Right cardiac atrium (tissue), 5 donors: ENCODE results near the gene ACTG2. TPM values are rescaled to one million over a fixed set of nuclear protein-coding genes. Genes with fewer than 3 reads are reported as not detected.
"Not testable (repeated sequence)": the region's sequence is repeated elsewhere in the genome, so short reads cannot be mapped to it uniquely, and the experiment has no call there.

ENCODE experiments used
- ATAC-seq, 2 donors: fragments of 200-7000 bp; cut with Tn5 transposase; one replicate each; pipeline versions ENCODE4 v1.8.0 to v1.9.1; 2020; ENCODE audit warnings: moderate library complexity in 2 of 2, mild to moderate bottlenecking in 1 of 2
- DNase-seq, 3 donors: peaks; one replicate each; pipeline ENCODE4 v3.0.0-alpha.2; 2020
- H3K27ac ChIP-seq: one replicate; pipeline ENCODE4 v1.5.1; 2013; ENCODE audit warnings: mild to moderate bottlenecking, low read length, control low read depth, moderate library complexity
- H3K27me3 ChIP-seq: one replicate; pipeline ENCODE4 v1.6.1; 2013; ENCODE audit not compliant: control insufficient read depth, insufficient read depth
- H3K4me1 ChIP-seq: one replicate; pipeline ENCODE4 v1.6.1; 2013; ENCODE audit warnings: low read length; ENCODE audit not compliant: control insufficient read depth, insufficient read depth
- H3K4me3 ChIP-seq: one replicate; pipeline ENCODE4 v1.5.1; 2013; ENCODE audit warnings: low read length, control low read depth
- H3K9me3 ChIP-seq: one replicate; pipeline ENCODE4 v1.6.1; 2013; ENCODE audit warnings: low read length; ENCODE audit not compliant: control insufficient read depth
- WGBS: extraction: QIAGEN DNeasy Blood & Tissue Kit; methylation state at CpG from one replicate; pipeline ENCODE4 v1.1.7; 2013; 5-methylcytosine and 5-hydroxymethylcytosine counted together
- intact Hi-C, 4 donors: fragments of 100-400 bp; cut with DNase I; formaldehyde crosslinking; loops; one replicate each; pipeline versions ENCODE4 v1.11.0 to v1.14.0; 2022 to 2023
- polyA plus RNA-seq: library from polyadenylated mRNA; stranded (reverse); fragments of 200-250 nt; gene quantifications from one replicate; pipeline ENCODE4 v1.2.3, GENCODE V29; 2013
- total RNA-seq, 4 donors: library from RNA; stranded (reverse); fragmentation: NEBNext Ultra II Directional; extraction: Animal tissue kit (Norgen Biotek cat#: 25700); gene quantifications; one replicate each; pipeline ENCODE4 v1.2.1, GENCODE V29; 2021
- donor health status: healthy with polysubstance abuse.
- donor health status: DM: no; HTN: yes; CAD: no.
- donor health status: DM: no; HTN: no; CAD: no.
- donor health status: DM: no; HTN: yes; CAD: no; lungs with severe emphysema.
- donor health status: DM: yes; HTN: yes; CAD: no.

Gene ACTG2
- total and polyA plus RNA-seq, 5 donors = 1.4 to 33.6 (median 6.7) TPM

DNA sequence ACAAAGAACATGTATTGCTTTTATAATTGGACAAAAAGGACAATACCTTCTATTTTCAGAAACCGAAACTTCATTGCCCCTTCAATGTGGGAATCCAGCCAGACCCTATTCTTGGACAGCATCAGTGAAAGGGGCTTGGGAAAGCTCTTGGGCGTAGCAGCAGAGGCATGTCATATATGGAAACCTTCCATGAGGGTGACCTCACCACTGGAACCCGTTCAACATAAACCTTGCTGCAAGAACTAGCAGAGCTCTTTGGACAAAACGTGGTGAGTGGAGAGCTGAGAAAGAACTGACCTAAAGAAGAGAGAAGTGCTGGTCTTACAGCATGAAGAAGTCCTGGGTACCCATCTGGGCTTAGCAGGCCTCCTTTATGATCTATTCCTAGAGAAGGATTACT lies 22.7 kb upstream of the ACTG2 start:
- peak; percentile 96 to 97 for ATAC-seq
- peak overlapping the region; percentile 70 for H3K27ac ChIP-seq

DNA sequence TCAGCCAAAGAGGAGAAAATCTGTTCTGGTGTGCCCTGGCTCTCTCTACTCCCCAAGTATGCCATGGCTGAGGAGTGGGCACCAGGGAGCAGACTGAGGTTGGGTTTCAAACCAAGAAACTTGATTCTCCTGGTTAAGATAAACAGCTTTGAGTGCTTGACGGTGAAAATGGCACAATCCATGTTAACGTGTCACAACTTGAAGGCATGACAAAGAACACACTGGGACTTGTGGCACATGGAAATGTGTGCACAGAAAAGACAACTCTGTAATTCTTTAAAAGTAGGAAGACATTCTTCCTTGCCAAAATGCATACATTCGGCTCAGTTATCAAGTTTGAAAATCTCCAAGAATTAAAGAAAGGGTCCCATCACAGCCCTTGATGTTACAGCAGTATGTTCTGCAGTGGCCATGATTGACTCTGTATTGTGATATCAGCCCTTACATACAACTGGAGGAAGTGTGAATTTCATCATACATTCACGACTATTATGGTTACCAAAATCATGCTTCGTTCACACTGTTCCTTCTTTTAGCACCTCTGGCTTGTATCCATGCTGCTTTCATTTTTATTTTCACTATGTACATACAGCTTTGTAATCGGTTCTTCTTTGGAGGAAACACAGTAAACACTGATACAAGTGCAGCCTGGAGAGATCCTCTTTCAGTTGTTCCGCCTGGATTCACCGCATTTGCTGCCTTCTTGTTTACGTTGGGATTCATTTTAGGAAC lies 15.6 kb upstream of the ACTG2 start:
- Histone ChIP-seq H3K4me3 (no peak overlapping the region), H3K27me3 (no peaks in the 10 kb centered on the region), H3K27ac (no peak overlapping the region), H3K9me3 (no peaks in the 10 kb centered on the region), H3K4me1 (no peaks in the 10 kb centered on the region)
- ATAC-seq = peak in 1 of 2 donors; percentile 47
- intact Hi-C loops = no loop called here
- 57% methylated on average over 9 of the region's 9 CpGs for whole genome bisulfite sequencing
- no peak for DNase-seq

More for the DNA sequence above, 22.7 kb upstream of the ACTG2 start:
- peak; percentile 54 to 86 (median 72) for DNase-seq
- no peaks in the 10 kb centered on the region for H3K9me3 ChIP-seq
- H3K27me3 ChIP-seq = no peaks in the 10 kb centered on the region
- intact Hi-C loops = no loop called here
- peaks cover 2% of the 10 kb centered on the region for H3K4me1 ChIP-seq
- WGBS = 11% methylated on average over 4 of the region's 4 CpGs
- no peak overlapping the region for H3K4me3 ChIP-seq

DNA sequence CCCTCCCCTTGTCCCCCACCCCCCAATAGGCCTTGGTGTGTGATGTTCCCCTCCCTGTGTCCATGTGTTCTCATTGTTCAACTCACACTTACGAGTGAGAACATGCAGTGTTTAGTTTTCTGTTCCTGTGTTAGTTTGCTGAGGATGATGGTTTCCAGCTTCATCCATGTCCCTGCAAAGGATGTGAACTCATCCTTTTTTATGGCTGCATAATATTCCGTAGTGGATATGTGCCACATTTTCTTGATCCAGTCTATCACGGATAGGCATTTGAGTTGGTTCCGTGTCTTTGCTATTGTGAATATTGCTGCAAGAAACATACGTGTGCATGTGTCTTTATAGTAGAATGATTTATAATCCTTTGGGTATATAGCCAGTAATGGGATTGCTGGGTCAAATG lies 14.8 kb upstream of the ACTG2 start:
- H3K27me3 ChIP-seq, H3K4me1 ChIP-seq, DNase-seq, H3K9me3 ChIP-seq, H3K4me3 ChIP-seq, H3K27ac ChIP-seq, ATAC-seq, intact Hi-C loops: not testable (repeated sequence)
- WGBS = 95% methylated on average over 5 of the region's 5 CpGs

DNA sequence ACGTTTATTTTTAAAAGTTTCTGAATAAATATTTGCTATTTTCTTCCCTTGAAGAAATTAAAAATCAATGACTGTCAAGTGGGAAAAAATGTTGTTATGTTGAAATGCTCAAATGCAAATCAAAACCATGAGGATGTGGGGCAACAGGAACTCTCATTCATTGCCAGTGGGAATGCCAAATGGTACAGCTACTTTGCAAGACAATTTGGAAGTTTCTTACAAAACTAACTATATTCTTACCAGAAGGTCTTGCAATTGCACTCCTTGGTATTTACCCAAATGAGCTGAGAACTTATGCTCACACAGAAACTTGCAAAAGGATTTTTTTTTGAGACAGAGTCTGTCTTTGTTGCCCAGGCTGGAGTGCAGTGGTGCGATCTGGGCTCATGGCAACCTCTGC lies 7.4 kb upstream of the ACTG2 start:
- ATAC-seq (no peak), DNase-seq (no peak)
- Histone ChIP-seq H3K9me3 (no peaks in the 10 kb centered on the region), H3K4me1 (no peaks in the 10 kb centered on the region), H3K27me3 (no peaks in the 10 kb centered on the region), H3K27ac (no peak overlapping the region), H3K4me3 (no peak overlapping the region)
- 55% methylated on average over 2 of the region's 2 CpGs for WGBS
- intact Hi-C loops = no loop called here

DNA sequence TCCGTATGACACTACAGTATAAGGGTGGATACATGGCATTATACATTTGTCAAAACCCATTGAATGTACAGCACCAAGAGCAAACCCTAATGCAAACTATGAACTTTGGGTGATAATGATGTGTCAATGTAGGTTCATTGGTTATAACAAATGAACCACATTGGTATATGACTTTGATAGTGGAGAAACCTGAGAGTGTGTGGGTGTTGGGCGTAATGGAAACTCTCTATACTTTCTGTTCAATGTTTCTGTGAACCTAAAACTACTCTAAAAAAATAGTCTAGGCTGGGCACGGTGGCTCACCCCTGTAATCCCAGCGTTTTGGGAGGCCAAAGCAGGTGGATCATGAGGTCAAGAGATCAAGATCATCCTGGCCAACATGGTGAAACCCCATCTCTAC lies 6.5 kb upstream of the ACTG2 start:
- Histone ChIP-seq H3K4me3 (no peak overlapping the region), H3K9me3 (no peaks in the 10 kb centered on the region), H3K27me3 (no peaks in the 10 kb centered on the region), H3K27ac (no peak overlapping the region), H3K4me1 (no peaks in the 10 kb centered on the region)
- intact Hi-C loops = no loop called here
- WGBS = 87% methylated on average over 4 of the region's 4 CpGs
- ATAC-seq = no peak
- no peak for DNase-seq

DNA sequence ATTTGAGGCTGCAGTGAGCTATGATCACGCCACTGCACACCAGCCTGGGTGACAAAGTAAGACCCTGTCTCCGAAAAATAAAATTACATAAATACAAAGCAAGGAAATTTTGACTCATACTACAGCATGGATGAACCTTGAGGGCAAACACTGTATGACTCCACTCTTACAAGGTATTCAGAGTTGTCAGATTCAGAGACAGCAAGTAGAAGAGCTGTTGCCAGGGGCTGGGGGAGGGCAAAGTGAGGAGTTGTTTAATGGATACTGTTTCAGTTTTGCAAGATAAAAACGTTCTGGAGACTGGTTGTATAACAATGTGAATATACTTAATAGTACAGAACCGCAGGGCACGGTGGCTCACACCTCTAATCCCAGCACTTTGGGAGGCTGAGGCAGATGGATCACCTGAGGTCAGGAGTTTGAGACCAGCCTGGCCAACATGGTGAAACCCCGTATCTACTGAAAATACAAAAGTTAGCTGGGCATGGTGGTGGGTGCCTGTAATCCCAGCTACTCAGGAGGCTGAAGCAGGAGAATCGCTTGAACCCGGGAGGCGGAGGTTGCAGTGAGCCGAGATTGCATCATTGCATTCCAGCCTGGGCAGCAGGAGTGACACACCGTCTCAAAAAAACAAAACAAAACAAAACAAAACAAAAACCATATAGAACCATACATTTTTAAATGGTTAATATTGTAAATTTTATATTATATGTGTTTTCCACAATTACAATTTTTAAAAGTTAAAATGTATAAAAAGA lies 5.0 kb upstream of the ACTG2 start:
- H3K9me3 ChIP-seq, H3K4me1 ChIP-seq, H3K4me3 ChIP-seq, H3K27ac ChIP-seq, intact Hi-C loops, ATAC-seq, H3K27me3 ChIP-seq, DNase-seq: not testable (repeated sequence)
- 75% methylated on average over 11 of the region's 11 CpGs for WGBS

DNA sequence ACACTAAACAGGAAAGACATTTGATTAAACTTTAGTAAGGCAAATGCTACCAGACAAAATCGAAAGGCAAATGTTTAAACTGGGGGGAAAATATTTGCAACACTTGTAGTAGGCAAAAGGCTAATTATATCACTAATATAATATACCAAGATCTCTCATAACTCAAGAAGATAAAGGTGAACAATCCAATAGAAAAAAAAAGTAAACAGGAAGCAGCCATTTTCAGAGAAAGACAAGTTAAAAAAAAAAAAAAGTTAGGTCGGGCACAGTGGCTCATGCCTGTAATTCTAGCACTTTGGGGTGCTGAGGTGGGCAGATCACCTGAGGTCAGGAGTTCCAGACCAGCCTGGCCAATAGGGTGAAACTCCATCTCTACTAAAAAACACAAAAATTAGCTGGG lies 4.4 kb upstream of the ACTG2 start:
- H3K27me3 ChIP-seq = no peaks in the 10 kb centered on the region
- no peak overlapping the region for H3K27ac ChIP-seq
- H3K4me3 ChIP-seq = no peak overlapping the region
- H3K9me3 ChIP-seq = no peaks in the 10 kb centered on the region
- no peak for DNase-seq
- H3K4me1 ChIP-seq = no peaks in the 10 kb centered on the region
- ATAC-seq = no peak
- 73% methylated on average over 2 of the region's 2 CpGs for WGBS
- intact Hi-C loops = no loop called here

DNA sequence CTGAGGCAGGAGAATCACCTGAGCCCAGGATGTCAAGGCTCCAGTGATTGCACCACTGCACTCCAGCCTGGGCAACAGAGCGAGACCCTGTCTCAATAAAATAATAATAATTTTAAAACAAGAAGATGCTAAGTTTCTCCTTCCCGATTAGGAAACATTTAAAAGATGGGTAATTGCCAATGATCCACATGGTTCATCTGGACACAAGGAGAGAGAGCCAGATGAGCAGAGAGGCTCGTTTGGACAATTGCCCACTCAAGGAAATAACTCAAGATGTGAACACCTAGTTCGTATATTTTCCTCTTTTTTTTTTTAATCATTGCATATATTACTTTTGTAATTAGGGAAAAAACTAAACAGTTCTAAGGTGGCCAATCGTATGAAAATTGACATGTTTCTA lies 3.6 kb upstream of the ACTG2 start:
- 69% methylated on average over 5 of the region's 5 CpGs for WGBS
- intact Hi-C loops = no loop called here
- H3K27ac ChIP-seq = no peak overlapping the region

DNA sequence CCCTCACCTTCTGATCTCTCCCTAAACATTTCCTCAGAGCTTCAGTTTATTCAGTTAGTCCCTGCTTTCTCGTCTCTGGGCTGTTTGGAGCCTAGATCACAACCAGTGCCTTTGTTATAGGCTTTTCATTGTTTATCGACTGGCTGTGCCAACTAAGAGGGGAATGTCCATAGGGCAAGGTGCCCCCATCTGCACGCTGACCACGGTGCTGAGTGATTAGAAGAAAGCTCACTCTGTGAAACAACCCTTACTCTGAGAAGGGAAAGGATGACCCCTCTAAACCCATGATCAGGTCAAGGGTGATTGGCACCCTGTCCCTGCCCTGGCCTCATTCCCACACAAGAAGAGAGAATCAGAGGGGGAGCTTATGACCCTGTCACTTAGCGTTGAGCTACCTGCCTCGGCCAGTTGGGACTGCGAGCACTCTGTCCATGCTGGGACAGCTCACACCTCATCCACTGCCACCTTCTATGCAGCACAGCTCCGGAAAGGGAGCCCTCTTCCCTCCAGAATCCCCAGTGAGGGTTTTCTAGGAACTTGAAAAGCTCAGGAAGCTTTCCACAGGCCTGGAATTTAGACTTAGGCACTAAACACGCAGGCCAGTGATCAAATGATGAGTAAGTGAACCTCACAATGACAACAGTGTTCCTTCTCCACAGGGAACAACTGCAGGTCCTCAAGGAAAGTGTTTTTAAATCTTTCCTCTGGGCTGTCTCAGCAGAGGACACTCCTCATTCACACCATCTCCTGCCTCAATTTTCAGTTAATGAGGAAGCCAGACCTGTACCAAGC lies 2.3 kb upstream of the ACTG2 start:
- Histone ChIP-seq H3K27me3 (no peaks in the 10 kb centered on the region), H3K27ac (no peak overlapping the region), H3K4me1 (no peaks in the 10 kb centered on the region), H3K9me3 (no peaks in the 10 kb centered on the region), H3K4me3 (no peak overlapping the region)
- intact Hi-C loops = no loop called here
- DNase-seq (no peak), ATAC-seq (no peak)
- WGBS = 71% methylated on average over 9 of the region's 9 CpGs

More for the DNA sequence above, 3.6 kb upstream of the ACTG2 start:
- DNase-seq (no peak), ATAC-seq (no peak)
- Histone ChIP-seq H3K9me3 (no peaks in the 10 kb centered on the region), H3K27me3 (no peaks in the 10 kb centered on the region), H3K4me3 (no peak overlapping the region), H3K4me1 (no peaks in the 10 kb centered on the region)

DNA sequence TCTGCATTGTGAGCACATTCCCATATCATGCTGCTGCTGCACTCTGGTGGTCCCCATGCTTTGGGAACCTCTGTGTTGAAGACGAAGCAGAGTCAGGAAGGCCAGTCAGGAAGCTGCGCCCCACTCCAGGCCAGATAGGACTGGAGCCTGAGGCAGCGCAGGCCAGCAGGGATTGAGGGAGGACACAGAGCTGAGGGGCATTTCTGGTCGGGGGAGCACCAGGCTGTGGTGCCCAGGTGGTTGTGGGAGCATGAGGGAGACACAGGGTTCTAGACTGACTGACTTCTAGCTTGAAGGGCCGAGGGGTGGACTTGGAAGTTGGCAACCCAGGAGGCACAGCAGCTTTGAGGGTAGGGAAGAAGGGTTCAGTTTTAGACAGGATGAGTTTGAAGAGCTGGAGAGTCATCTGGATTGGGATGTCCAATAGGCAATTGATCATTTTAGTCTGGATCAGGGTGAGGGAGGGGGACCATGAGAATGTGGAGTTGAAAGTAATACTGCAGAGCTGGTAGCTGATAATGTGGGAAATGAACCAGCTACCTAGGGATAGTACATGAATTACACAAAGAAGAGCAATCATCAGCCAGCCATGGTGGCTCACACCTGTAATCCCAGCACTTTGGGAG lies 1.4 kb upstream of the ACTG2 start:
- ATAC-seq (no peak), DNase-seq (no peak)
- Histone ChIP-seq H3K27ac (no peak overlapping the region), H3K27me3 (no peaks in the 10 kb centered on the region), H3K4me3 (no peak overlapping the region), H3K9me3 (no peaks in the 10 kb centered on the region), H3K4me1 (no peaks in the 10 kb centered on the region)
- intact Hi-C loops = no loop called here
- WGBS = 86% methylated on average over 5 of the region's 5 CpGs
